NB4 (cell line): ENCODE measurements around the gene NRXN3.

Experiments
- DNase-seq: peaks from one replicate; pipeline ENCODE4 v3.0.0; 2010; ENCODE audit warnings: low read depth
- H3K4me3 ChIP-seq: one replicate; pipeline ENCODE4 v1.5.1; 2011; ENCODE audit warnings: mild to moderate bottlenecking, low read depth, low read length, moderate library complexity
- CTCF ChIP-seq: IDR thresholded peaks from one replicate; pipeline ENCODE4 v1.5.1; 2012; ENCODE audit warnings: low read depth, low read length
- MAX ChIP-seq: IDR thresholded peaks from 2 replicates; pipeline ENCODE4 v1.6.1; 2011; ENCODE audit warnings: low read depth, low read length
- MYC ChIP-seq: IDR thresholded peaks from 2 replicates; pipeline ENCODE4 v1.6.1; 2011; ENCODE audit warnings: low read depth, low read length
- POLR2A ChIP-seq: IDR thresholded peaks from 2 replicates; pipeline ENCODE4 v1.6.1; 2011; ENCODE audit warnings: mild to moderate bottlenecking; ENCODE audit not compliant: insufficient read length; ENCODE audit errors: extremely low read depth

Gene NRXN3

GRCh38 chr14:79585845-79586244, 1415.7 kb downstream of the NRXN3 start:
- H3K4me3 ChIP-seq: no peak overlapping the region
- no peak for DNase-seq
- TF ChIP-seq POLR2A: no peak
- TF ChIP-seq MYC: no peak
- TF ChIP-seq MAX: no peak
- no peak for TF ChIP-seq CTCF

GRCh38 chr14:79586416-79586815, 1416.2 kb downstream of the NRXN3 start:
- H3K4me3 ChIP-seq: no peak overlapping the region
- no peak for DNase-seq
- TF ChIP-seq POLR2A (no peak), MYC (no peak), CTCF (no peak), MAX (no peak)

GRCh38 chr14:79586989-79587598, 1416.9 kb downstream of the NRXN3 start:
- H3K4me3 ChIP-seq: no peak overlapping the region
- TF ChIP-seq POLR2A (no peak), MYC (no peak), CTCF (no peak), MAX (no peak)
- DNase-seq: no peak

GRCh38 chr14:79587875-79588274, 1417.7 kb downstream of the NRXN3 start:
- TF ChIP-seq CTCF (no peak), POLR2A (no peak), MYC (no peak), MAX (no peak)
- no peak overlapping the region for H3K4me3 ChIP-seq
- no peak for DNase-seq

- H3K4me3 ChIP-seq: no peak overlapping the region
- DNase-seq: no peak
- no peak for TF ChIP-seq POLR2A
- TF ChIP-seq MYC: no peak
- no peak for TF ChIP-seq CTCF
- TF ChIP-seq MAX: no peak
Observed at GRCh38 chr14:79588398-79588797, 1418.2 kb downstream of the NRXN3 start.
